AG09319 (cell line): Measurements from ENCODE around the gene RIF1.

Experiments used
- DNase-seq: peaks from one replicate; pipeline ENCODE4 v3.0.0-alpha.2; 2010; ENCODE audit warnings: low read depth; ENCODE audit errors: extremely low read depth
- CTCF ChIP-seq: IDR thresholded peaks from 2 replicates; pipeline ENCODE4 v1.5.1; 2011; ENCODE audit warnings: low read depth, mild to moderate bottlenecking, inconsistent platforms, low read length, moderate library complexity

Gene RIF1

DNA sequence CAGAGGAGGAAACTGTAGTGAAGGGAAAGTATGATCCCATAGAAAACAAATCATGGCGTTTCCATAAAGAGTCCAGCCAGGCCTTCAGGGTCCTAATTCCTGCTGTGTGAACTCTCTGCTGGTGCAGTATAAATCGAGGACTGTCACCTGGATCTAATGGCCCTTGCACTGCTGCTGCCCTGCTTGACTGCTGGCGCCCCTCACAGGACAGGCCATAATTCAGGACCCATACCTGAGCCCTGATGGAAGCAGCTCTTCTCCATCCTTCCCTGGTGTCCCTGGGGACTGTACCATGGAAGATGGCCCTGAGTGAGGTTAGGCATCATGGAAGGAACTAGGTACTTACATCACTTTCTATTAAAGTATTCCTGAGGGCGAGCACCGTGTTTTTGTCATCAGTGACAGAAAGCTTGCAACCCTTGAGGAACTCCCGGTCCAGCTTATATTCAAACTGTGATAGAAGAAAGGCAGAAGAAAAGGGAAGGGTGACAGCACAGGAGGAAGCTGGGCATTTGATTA is 116.9 kb downstream of the RIF1 start:
- no peak for TF ChIP-seq CTCF

More for the DNA sequence above, 116.9 kb downstream of the RIF1 start:
- no peak for DNase-seq
